ENCODE measurements around the gene C2CD2.

GRCh38 chr21:41901782-41902181, 52.0 kb downstream of the C2CD2 start:
- TF ChIP-seq ZC3H10 (CRISPR knock-in tag; IDR thresholded peaks at IDR 0.05) (no peak), PATZ1 (CRISPR knock-in tag; IDR thresholded peaks at IDR 0.05; ENCODE audit: borderline replicate concordance) (no peak), ISL1 (CRISPR knock-in tag; IDR thresholded peaks at IDR 0.05) (no peak), RARB (CRISPR knock-in tag; IDR thresholded peaks at IDR 0.05) (no peak), ARNTL (CRISPR knock-in tag; IDR thresholded peaks at IDR 0.05; ENCODE audit: borderline replicate concordance, low read depth) (no peak), SNAI2 (CRISPR knock-in tag; IDR thresholded peaks at IDR 0.05) (no peak), CREB5 (CRISPR knock-in tag; IDR thresholded peaks at IDR 0.05; ENCODE audit: low read depth) (no peak)

Data from SK-N-SH treated with all-trans-retinoic acid at 6 μM for 48 hours (cell line).